Measurements from ENCODE around the gene CCDC157. TPM values are rescaled to one million over a fixed set of nuclear protein-coding genes. Genes with fewer than 3 reads are reported as not detected.

Gene CCDC157
- total and polyA plus RNA-seq, 9 of the 15 experiments (the other 6 are each of a cell fraction or from before 2014, with no cell fraction given), result 0.04 to 1.3 (median 0.68) TPM

DNA sequence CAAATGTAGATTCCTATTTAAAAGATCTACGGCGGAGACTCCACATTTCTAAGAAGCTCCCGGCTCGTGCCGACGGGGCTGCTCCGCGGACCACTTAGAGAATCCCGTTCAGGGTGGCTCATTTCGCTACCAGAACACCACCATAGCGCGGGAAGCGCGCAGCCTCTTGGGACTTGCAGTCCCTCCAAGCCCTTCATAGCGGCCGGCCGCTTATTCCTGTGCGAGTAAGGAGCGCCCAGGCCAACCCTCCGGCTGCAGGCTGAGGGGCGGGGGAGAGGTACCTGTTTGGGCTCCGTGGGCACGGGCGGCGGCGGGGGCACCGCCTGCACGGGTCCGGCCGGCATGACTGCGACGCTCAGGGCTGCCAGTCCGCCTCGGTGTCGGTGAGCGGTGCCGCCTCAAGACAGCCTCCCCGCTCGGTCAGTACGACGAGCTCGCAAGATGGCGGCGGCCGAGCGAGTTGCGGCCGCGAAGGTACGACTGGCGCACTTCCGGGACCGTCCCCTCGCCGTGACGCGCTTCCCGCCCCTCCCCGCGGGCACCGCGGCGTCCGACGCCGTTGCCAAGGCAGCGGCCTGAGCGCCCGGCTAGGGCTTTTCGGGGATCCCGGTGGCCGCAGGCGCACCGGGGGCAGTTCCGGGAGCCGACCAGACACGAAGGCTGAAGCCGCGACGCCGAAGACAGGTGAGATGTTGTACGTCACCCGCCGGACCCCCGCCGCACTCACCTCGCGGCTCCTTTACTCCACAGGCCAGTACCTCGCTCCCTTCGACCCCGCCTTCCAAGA is at the start of gene CCDC157, which contains the start of gene SF3A1 (continued):
- TF ChIP-seq, protein P1, sequence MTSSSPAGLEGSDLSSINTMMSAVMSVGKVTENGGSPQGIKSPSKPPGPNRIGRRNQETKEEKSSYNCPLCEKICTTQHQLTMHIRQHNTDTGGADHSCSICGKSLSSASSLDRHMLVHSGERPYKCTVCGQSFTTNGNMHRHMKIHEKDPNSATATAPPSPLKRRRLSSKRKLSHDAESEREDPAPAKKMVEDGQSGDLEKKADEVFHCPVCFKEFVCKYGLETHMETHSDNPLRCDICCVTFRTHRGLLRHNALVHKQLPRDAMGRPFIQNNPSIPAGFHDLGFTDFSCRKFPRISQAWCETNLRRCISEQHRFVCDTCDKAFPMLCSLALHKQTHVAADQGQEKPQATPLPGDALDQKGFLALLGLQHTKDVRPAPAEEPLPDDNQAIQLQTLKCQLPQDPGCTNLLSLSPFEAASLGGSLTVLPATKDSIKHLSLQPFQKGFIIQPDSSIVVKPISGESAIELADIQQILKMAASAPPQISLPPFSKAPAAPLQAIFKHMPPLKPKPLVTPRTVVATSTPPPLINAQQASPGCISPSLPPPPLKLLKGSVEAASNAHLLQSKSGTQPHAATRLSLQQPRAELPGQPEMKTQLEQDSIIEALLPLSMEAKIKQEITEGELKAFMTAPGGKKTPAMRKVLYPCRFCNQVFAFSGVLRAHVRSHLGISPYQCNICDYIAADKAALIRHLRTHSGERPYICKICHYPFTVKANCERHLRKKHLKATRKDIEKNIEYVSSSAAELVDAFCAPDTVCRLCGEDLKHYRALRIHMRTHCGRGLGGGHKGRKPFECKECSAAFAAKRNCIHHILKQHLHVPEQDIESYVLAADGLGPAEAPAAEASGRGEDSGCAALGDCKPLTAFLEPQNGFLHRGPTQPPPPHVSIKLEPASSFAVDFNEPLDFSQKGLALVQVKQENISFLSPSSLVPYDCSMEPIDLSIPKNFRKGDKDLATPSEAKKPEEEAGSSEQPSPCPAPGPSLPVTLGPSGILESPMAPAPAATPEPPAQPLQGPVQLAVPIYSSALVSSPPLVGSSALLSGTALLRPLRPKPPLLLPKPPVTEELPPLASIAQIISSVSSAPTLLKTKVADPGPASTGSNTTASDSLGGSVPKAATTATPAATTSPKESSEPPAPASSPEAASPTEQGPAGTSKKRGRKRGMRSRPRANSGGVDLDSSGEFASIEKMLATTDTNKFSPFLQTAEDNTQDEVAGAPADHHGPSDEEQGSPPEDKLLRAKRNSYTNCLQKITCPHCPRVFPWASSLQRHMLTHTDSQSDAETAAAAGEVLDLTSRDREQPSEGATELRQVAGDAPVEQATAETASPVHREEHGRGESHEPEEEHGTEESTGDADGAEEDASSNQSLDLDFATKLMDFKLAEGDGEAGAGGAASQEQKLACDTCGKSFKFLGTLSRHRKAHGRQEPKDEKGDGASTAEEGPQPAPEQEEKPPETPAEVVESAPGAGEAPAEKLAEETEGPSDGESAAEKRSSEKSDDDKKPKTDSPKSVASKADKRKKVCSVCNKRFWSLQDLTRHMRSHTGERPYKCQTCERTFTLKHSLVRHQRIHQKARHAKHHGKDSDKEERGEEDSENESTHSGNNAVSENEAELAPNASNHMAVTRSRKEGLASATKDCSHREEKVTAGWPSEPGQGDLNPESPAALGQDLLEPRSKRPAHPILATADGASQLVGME (CRISPR knock-in tag; IDR thresholded peaks at IDR 0.05), result no peak
- no peak for TF ChIP-seq ZNF184 (CRISPR knock-in tag; IDR thresholded peaks at IDR 0.05)
- TF ChIP-seq POLR3A (IDR thresholded peaks at IDR 0.05; ENCODE audit: borderline replicate concordance, extremely low read depth, insufficient read depth, insufficient read length), result no peak
- no peak for TF ChIP-seq TARDBP (IDR thresholded peaks at IDR 0.05)
- peak; percentile 86 for TF ChIP-seq RBM22 (IDR thresholded peaks at IDR 0.05; ENCODE audit: low read depth, low read length, poor library complexity, severe bottlenecking)
- peak in 1 of 2 experiments; percentile 89; a peak in 1 of 4 replicates for TF ChIP-seq KDM4B (IDR thresholded peaks at IDR 0.05; ENCODE audit: borderline replicate concordance in 2 of 2, low read depth in 1 of 2)
- TF ChIP-seq MXI1 (IDR thresholded peaks at IDR 0.05; ENCODE audit: low read depth, low read length), result peak; percentile 76
- TF ChIP-seq FIP1L1 (IDR thresholded peaks at IDR 0.05; ENCODE audit: low read depth, low read length, poor library complexity, severe bottlenecking), result peak; percentile 60
- TF ChIP-seq, protein P2, sequence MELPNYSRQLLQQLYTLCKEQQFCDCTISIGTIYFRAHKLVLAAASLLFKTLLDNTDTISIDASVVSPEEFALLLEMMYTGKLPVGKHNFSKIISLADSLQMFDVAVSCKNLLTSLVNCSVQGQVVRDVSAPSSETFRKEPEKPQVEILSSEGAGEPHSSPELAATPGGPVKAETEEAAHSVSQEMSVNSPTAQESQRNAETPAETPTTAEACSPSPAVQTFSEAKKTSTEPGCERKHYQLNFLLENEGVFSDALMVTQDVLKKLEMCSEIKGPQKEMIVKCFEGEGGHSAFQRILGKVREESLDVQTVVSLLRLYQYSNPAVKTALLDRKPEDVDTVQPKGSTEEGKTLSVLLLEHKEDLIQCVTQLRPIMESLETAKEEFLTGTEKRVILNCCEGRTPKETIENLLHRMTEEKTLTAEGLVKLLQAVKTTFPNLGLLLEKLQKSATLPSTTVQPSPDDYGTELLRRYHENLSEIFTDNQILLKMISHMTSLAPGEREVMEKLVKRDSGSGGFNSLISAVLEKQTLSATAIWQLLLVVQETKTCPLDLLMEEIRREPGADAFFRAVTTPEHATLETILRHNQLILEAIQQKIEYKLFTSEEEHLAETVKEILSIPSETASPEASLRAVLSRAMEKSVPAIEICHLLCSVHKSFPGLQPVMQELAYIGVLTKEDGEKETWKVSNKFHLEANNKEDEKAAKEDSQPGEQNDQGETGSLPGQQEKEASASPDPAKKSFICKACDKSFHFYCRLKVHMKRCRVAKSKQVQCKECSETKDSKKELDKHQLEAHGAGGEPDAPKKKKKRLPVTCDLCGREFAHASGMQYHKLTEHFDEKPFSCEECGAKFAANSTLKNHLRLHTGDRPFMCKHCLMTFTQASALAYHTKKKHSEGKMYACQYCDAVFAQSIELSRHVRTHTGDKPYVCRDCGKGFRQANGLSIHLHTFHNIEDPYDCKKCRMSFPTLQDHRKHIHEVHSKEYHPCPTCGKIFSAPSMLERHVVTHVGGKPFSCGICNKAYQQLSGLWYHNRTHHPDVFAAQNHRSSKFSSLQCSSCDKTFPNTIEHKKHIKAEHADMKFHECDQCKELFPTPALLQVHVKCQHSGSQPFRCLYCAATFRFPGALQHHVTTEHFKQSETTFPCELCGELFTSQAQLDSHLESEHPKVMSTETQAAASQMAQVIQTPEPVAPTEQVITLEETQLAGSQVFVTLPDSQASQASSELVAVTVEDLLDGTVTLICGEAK (IDR thresholded peaks at IDR 0.05), result peak; percentile 95
- TF ChIP-seq, protein P2 (CRISPR knock-in tag; IDR thresholded peaks at IDR 0.05), result no peak
- peak; percentile 75 for TF ChIP-seq ATF1 (CRISPR knock-in tag; IDR thresholded peaks at IDR 0.05)
- TF ChIP-seq ATF1 (tag; IDR thresholded peaks at IDR 0.05), result peak; percentile 97
